Progenitor cell of endocrine pancreas (in vitro differentiated cells): Measurements from ENCODE around the gene MBNL2. TPM values are rescaled to one million over a fixed set of nuclear protein-coding genes. Genes with fewer than 3 reads are reported as not detected.
A peak's percentile ranks its signal among the peaks of the same experiment; 100 is the strongest.

Experiments
- DNase-seq: peaks from one replicate; pipeline ENCODE4 v3.0.0; 2021; ENCODE audit warnings: low spot score; ENCODE audit not compliant: unreplicated experiment
- H3K27ac Mint-ChIP-seq: 2 replicates; pipeline ENCODE4 v1.8.0; 2021; ENCODE audit warnings: mild to moderate bottlenecking, moderate library complexity, mixed read lengths
- H3K27me3 Mint-ChIP-seq: 2 replicates; pipeline ENCODE4 v1.8.0; 2021; ENCODE audit warnings: mixed read lengths
- H3K36me3 Mint-ChIP-seq: 2 replicates; pipeline ENCODE4 v1.8.0; 2022; ENCODE audit warnings: mixed read lengths; ENCODE audit not compliant: insufficient read depth
- H3K4me1 Mint-ChIP-seq: 2 replicates; pipeline ENCODE4 v1.8.0; 2021; ENCODE audit warnings: low read depth, mixed read lengths
- H3K4me3 Mint-ChIP-seq: 2 replicates; pipeline ENCODE4 v1.8.0; 2021; ENCODE audit warnings: low read depth, mild to moderate bottlenecking, moderate library complexity, mixed read lengths
- H3K9me3 Mint-ChIP-seq: 2 replicates; pipeline ENCODE4 v1.8.0; 2021; ENCODE audit warnings: low read depth, mixed read lengths
- CTCF ChIP-seq: fragments of 200-600 bp; sonication (generic); IDR thresholded peaks from one replicate; pipeline ENCODE4 v1.5.0; 2021; ENCODE audit warnings: antibody characterized with exemption, mild to moderate bottlenecking; ENCODE audit not compliant: unreplicated experiment
- total RNA-seq: library from RNA; stranded (reverse); gene quantifications from 2 replicates; pipeline ENCODE4 v1.2.1, GENCODE V29; 2021

Gene MBNL2
- total RNA-seq, 1 donor from 2014 or later = 51.3 TPM

- H3K27me3 Mint-ChIP-seq = no peaks in the 10 kb centered on the region
These were observed 4.9 kb downstream of the MBNL2 start for GRCh38 chr13:97226788-97227627.

GRCh38 chr13:97228850-97229521 lies 6.9 kb downstream of the MBNL2 start:
- Mint-ChIP-seq H3K9me3 (no peaks in the 10 kb centered on the region), H3K36me3 (peaks cover 9% of the 10 kb centered on the region), H3K4me3 (no peak overlapping the region), H3K27ac (no peak overlapping the region), H3K27me3 (no peaks in the 10 kb centered on the region), H3K4me1 (peaks cover 37% of the 10 kb centered on the region)
- TF ChIP-seq CTCF = no peak
- no peak for DNase-seq

More at GRCh38 chr13:97226788-97227627, 4.9 kb downstream of the MBNL2 start:
- H3K9me3 Mint-ChIP-seq = no peaks in the 10 kb centered on the region
- peak overlapping the region; percentile 20 for H3K4me3 Mint-ChIP-seq
- peaks cover 7% of the 10 kb centered on the region for H3K36me3 Mint-ChIP-seq
- peaks cover 38% of the 10 kb centered on the region for H3K4me1 Mint-ChIP-seq
- no peak for DNase-seq
- H3K27ac Mint-ChIP-seq = peak overlapping the region; percentile 22
- TF ChIP-seq CTCF = no peak

- Mint-ChIP-seq H3K27ac (no peak overlapping the region), H3K4me1 (peaks cover 38% of the 10 kb centered on the region), H3K4me3 (no peak overlapping the region), H3K36me3 (peaks cover 12% of the 10 kb centered on the region), H3K9me3 (no peaks in the 10 kb centered on the region), H3K27me3 (no peaks in the 10 kb centered on the region)
- TF ChIP-seq CTCF = no peak
- DNase-seq = no peak
These were observed 7.6 kb downstream of the MBNL2 start for GRCh38 chr13:97229699-97230098.

- Mint-ChIP-seq H3K4me1 (peaks cover 38% of the 10 kb centered on the region), H3K27ac (peak overlapping the region; percentile 25), H3K27me3 (no peaks in the 10 kb centered on the region), H3K9me3 (no peaks in the 10 kb centered on the region), H3K4me3 (no peak overlapping the region), H3K36me3 (peaks cover 16% of the 10 kb centered on the region)
- TF ChIP-seq CTCF = no peak
- DNase-seq = no peak
These were observed 9.1 kb downstream of the MBNL2 start for GRCh38 chr13:97231118-97231828.

GRCh38 chr13:97231829-97232196 lies 9.7 kb downstream of the MBNL2 start:
- DNase-seq = no peak
- H3K4me1 Mint-ChIP-seq = peaks cover 38% of the 10 kb centered on the region
- H3K36me3 Mint-ChIP-seq = peaks cover 16% of the 10 kb centered on the region
- H3K27me3 Mint-ChIP-seq = no peaks in the 10 kb centered on the region
- H3K27ac Mint-ChIP-seq = peak overlapping the region; percentile 25
- no peak for TF ChIP-seq CTCF
- no peak overlapping the region for H3K4me3 Mint-ChIP-seq
- no peaks in the 10 kb centered on the region for H3K9me3 Mint-ChIP-seq
